Ovary (tissue), 3 donors: ENCODE results near the gene RASGRF2.

Source experiments
- POLR2A ChIP-seq: fragments of 450-650 bp; IDR thresholded peaks from one replicate; pipeline ENCODE4 v1.6.1; 2017; ENCODE audit warnings: antibody characterized with exemption, mild to moderate bottlenecking, moderate library complexity
- TF ChIP-seq, protein P1 (sequence below), 3 donors: fragments of 450-650 bp in 2 of 3; fragments of 200-600 bp in 1 of 3; IDR thresholded peaks; one replicate each; pipeline versions ENCODE4 v1.5.1 to v1.8.0; 2016 to 2022; ENCODE audit warnings: antibody characterized with exemption in 3 of 3, mild to moderate bottlenecking in 1 of 3
- donor health status: DM: no; HTN: no; CAD: no.

DNA sequence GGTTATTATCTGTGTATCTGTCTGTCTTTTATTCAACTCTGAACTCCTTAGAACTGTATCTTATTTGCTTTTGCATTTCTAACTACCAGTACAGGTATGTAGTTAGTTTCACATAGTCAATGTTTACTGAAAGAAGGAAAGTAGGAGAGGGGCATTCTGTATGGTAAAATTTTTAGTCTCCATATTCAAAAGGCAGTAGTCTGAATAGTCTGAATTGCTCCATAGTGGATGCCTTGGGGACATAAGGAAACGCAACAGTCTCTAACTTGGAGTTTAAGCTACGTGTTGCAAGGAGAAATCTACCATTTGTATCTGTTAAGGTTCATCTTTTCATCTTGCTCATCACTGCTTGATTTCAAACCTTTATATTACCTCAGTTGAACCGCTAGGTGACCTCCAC is 26.2 kb downstream of the RASGRF2 start:
- TF ChIP-seq, protein P1, sequence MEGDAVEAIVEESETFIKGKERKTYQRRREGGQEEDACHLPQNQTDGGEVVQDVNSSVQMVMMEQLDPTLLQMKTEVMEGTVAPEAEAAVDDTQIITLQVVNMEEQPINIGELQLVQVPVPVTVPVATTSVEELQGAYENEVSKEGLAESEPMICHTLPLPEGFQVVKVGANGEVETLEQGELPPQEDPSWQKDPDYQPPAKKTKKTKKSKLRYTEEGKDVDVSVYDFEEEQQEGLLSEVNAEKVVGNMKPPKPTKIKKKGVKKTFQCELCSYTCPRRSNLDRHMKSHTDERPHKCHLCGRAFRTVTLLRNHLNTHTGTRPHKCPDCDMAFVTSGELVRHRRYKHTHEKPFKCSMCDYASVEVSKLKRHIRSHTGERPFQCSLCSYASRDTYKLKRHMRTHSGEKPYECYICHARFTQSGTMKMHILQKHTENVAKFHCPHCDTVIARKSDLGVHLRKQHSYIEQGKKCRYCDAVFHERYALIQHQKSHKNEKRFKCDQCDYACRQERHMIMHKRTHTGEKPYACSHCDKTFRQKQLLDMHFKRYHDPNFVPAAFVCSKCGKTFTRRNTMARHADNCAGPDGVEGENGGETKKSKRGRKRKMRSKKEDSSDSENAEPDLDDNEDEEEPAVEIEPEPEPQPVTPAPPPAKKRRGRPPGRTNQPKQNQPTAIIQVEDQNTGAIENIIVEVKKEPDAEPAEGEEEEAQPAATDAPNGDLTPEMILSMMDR (IDR thresholded peaks at IDR 0.05): no peak
- no peak for TF ChIP-seq POLR2A
